Activated naive CD8-positive, alpha-beta T cell treated with anti-CD3 and anti-CD28 coated beads for 36 hours (primary cell): ENCODE results near the gene GRK1. TPM values are rescaled to one million over a fixed set of nuclear protein-coding genes. Genes with fewer than 3 reads are reported as not detected.
"Not testable (repeated sequence)": the region's sequence is repeated elsewhere in the genome, so short reads cannot be mapped to it uniquely, and the experiment has no call there.

ENCODE experiments used
- DNase-seq: peaks from one replicate; pipeline ENCODE4 v3.0.0; 2021
- H3K27ac Mint-ChIP-seq: one replicate; pipeline ENCODE4 v1.8.0; 2022; ENCODE audit warnings: mild to moderate bottlenecking, moderate library complexity, mixed read lengths
- H3K27me3 Mint-ChIP-seq: one replicate; pipeline ENCODE4 v1.8.0; 2022; ENCODE audit warnings: mild to moderate bottlenecking, mixed read lengths
- H3K36me3 Mint-ChIP-seq: one replicate; pipeline ENCODE4 v1.8.0; 2021; ENCODE audit warnings: mild to moderate bottlenecking, mixed read lengths
- H3K4me1 Mint-ChIP-seq: one replicate; pipeline ENCODE4 v1.8.0; 2021; ENCODE audit warnings: mixed read lengths
- H3K4me3 Mint-ChIP-seq: one replicate; pipeline ENCODE4 v1.8.0; 2022; ENCODE audit warnings: mild to moderate bottlenecking, moderate library complexity, mixed read lengths
- H3K9me3 Mint-ChIP-seq: one replicate; pipeline ENCODE4 v1.8.0; 2022; ENCODE audit warnings: mixed read lengths
- total RNA-seq, 2 experiments: library from RNA; stranded (reverse); gene quantifications; one replicate each; pipeline ENCODE4 v1.2.3, GENCODE V29; 2021

The GRK1 gene
- total RNA-seq, 2 experiments from 2014 or later, result not detected

DNA sequence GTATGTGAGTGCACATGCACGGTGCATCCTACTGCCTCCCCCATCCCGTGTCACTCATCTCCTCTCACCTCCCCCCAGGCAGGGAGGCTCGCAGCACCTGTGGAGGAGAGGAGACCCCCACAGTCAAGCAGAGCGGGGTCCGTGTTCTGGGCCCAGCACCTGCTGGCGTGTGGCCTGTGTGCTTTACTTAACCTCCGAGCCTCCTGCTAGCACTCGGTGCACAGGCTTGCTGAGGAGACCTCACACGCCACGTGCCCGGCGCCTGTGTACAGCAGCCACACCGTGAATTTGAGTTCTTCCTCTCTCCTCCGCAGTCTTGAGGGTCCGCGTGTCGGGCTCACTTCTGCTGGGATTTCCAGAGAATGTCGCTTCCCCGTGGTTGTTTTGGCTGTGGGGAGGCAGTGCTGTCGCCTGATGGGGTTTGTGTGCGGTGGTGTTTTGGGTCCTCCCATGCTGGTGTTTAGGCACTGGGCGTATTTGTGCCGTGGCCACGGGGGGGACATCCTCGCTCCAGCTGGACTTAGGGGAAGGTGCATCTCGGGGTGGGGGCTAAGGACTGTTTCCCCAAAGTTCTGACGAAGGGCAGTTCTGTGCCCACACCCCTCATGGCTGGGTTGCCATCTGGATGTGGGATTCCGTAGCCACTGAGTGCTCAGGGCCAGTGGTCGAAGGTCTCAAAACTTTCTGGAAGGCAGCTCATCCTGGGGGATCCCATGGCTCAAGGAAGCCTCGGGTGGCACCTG lies 57.2 kb downstream of the GRK1 start:
- Mint-ChIP-seq H3K4me1 (peaks cover 5% of the 10 kb centered on the region), H3K27ac (peak overlapping the region; percentile 74), H3K9me3 (no peaks in the 10 kb centered on the region), H3K36me3 (no peaks in the 10 kb centered on the region), H3K27me3 (peaks cover 13% of the 10 kb centered on the region), H3K4me3 (peak overlapping the region; percentile 76)
- no peak for DNase-seq

- Mint-ChIP-seq H3K27me3 (peaks cover 19% of the 10 kb centered on the region), H3K9me3 (no peaks in the 10 kb centered on the region), H3K36me3 (no peaks in the 10 kb centered on the region), H3K4me3 (peak overlapping the region; percentile 76), H3K4me1 (peaks cover 5% of the 10 kb centered on the region), H3K27ac (peak overlapping the region; percentile 76)
- DNase-seq, result peak; percentile 87
These were observed 57.8 kb downstream of the GRK1 start for GRCh38 chr13:113724780-113725315.

GRCh38 chr13:113725329-113726105 lies 58.5 kb downstream of the GRK1 start:
- not testable (repeated sequence) for H3K4me3 Mint-ChIP-seq, H3K4me1 Mint-ChIP-seq, H3K9me3 Mint-ChIP-seq, H3K36me3 Mint-ChIP-seq
- peak; percentile 42 for DNase-seq
- peaks cover 23% of the 10 kb centered on the region for H3K27me3 Mint-ChIP-seq
- H3K27ac Mint-ChIP-seq, result peak overlapping the region; percentile 76

DNA sequence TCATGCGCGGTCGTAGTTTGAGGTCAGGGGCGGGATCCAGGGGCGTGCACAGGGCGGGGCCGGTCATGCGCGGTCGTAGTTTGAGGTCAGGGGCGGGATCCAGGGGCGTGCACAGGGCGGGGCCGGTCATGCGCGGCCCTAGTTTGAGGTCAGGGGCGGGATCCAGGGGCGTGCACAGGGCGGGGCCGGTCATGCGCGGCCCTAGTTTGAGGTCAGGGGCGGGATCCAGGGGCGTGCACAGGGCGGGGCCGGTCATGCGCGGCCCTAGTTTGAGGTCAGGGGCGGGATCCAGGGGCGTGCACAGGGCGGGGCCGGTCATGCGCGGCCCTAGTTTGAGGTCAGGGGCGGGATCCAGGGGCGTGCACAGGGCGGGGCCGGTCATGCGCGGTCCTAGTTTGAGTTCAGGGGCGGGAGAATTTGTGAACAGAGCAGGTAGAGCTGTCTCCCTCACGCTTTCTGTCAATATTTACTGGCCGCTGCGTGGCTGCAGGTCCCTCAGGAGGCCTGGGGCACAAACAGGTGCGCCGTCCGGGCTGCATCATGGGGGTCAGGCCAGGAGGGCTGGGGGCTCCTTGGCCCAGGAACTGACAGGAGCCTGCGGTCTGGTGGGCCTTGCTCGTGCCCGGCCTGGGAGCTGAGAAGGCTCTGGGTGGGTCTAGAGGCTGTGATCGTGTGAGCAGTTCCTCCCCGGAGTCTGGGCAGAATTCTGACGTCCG lies 59.2 kb downstream of the GRK1 start:
- H3K36me3 Mint-ChIP-seq, DNase-seq, H3K27ac Mint-ChIP-seq, H3K4me1 Mint-ChIP-seq, H3K9me3 Mint-ChIP-seq: not testable (repeated sequence)
- Mint-ChIP-seq H3K4me3 (peak overlapping the region; percentile 66), H3K27me3 (peaks cover 23% of the 10 kb centered on the region)

DNA sequence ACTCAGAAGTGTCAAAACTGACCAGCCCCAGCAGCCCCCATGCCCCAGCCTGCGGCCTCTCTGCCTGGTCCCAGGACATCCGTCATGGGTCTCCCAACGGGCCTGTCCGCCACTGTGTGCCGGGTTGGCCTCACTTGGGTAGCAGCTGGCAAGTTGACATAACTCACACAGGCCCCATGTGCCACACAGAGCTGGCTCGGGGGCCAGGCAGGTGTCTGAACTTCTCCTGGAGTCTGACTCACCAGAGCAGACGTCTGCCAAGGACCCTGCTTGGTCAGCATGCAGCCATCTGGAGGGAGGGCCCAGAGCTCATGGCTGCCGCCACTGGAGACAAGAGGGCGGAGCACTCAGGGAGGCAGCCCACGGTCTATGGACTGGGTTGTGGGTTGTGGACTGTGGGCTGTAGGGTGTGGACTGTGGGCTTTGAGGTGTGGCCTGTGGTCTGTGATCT lies 60.0 kb downstream of the GRK1 start:
- no peak for DNase-seq
- peaks cover 23% of the 10 kb centered on the region for H3K27me3 Mint-ChIP-seq
- H3K27ac Mint-ChIP-seq, result no peak overlapping the region
- H3K4me1 Mint-ChIP-seq, result peaks cover 5% of the 10 kb centered on the region
- no peak overlapping the region for H3K4me3 Mint-ChIP-seq
- H3K36me3 Mint-ChIP-seq, result no peaks in the 10 kb centered on the region
- no peaks in the 10 kb centered on the region for H3K9me3 Mint-ChIP-seq

DNA sequence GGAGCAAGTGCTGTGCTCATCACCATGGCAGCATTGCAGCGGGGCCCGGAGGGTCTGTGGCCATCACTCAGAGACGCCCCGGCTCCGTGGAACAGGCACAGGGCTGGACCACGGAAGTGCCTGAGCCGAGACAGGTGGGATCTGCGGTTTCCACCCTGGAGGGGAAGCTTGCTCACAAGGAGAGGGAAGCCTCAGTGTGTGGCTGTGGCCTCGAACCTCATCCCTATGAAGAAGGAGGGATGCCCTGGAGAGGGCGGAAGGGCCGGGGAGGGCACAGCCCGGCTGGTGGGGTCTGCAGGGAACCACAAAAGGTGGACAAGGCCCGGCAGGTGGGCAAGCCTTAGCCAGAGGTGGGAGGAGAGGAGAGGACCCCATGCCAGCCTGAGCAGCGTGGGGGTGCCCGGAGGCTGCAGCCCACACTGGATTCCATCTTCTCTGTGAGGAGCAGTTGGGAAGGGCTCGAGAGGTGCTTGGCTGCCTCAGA lies 61.6 kb downstream of the GRK1 start:
- Mint-ChIP-seq H3K36me3 (no peaks in the 10 kb centered on the region), H3K27me3 (peaks cover 23% of the 10 kb centered on the region), H3K4me3 (no peak overlapping the region), H3K9me3 (no peaks in the 10 kb centered on the region), H3K4me1 (peaks cover 5% of the 10 kb centered on the region), H3K27ac (no peak overlapping the region)
- DNase-seq, result no peak

DNA sequence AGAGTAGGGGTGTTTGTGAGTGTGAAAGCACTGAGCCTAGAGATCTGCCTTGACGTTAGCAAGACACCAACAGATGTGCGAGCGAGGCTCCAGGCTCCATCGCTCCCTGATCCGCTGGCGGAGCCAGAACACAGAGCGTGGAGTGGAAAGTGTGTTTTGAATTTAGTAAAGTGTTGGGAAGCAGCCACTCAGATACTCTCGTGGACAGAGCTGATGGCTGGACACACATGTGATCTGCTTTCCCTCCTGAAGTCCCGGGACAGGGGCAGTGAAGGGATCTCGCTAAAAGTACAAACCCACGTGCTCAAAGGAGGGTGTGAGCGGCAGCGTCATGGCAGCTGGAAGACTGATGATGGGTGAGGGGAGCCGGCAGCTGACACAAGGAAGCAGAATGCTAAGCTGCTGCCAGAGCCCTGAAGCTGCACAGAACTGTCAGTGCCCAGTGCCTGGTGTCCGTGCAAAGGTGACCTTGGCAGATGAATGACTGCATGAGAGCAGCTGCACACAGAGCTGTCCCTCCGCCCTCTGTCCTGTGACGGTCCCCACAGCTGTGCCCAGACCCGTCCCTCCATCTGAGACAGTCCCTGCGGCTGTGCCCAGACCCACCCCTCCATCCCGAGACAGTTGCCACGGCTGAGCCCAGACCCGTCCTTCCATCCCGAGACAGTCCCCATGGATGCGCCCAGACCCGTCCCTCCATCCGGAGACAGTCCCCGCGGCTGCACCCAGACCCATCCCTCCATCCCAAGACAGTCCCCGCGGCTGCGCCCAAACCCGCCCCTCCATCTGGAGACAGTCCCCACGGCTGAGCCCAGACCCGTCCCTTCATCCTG lies 62.4 kb downstream of the GRK1 start:
- no peaks in the 10 kb centered on the region for H3K36me3 Mint-ChIP-seq
- H3K27me3 Mint-ChIP-seq, result peaks cover 23% of the 10 kb centered on the region
- H3K9me3 Mint-ChIP-seq, result no peaks in the 10 kb centered on the region
- H3K4me1 Mint-ChIP-seq, result peaks cover 5% of the 10 kb centered on the region
- DNase-seq, result no peak
- H3K4me3 Mint-ChIP-seq, result no peak overlapping the region
- no peak overlapping the region for H3K27ac Mint-ChIP-seq

DNA sequence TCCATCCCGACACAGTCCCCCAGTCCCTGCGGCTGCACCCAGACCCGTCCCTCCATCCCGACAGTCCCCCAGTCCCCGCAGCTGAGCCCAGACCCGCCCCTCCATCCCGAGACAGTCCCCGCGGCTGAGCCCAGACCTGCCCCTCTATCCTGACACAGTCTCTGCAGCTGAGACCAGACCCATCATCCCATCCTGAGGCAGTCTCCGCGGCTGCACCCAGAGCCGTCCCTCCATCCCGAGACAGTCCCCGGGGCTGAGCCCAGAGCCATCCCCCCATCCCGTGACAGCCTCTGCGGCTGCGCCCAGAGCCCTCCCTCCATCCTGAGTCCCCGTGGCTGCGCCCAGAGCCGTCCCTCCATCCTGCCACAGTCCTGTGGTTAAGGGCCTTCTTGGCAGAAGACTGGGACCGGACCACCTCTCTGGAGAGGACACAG lies 63.3 kb downstream of the GRK1 start:
- Mint-ChIP-seq H3K27me3 (peaks cover 19% of the 10 kb centered on the region), H3K4me3 (no peak overlapping the region), H3K9me3 (no peaks in the 10 kb centered on the region), H3K36me3 (no peaks in the 10 kb centered on the region), H3K27ac (no peak overlapping the region), H3K4me1 (no peaks in the 10 kb centered on the region)
- DNase-seq, result no peak

- no peaks in the 10 kb centered on the region for H3K9me3 Mint-ChIP-seq
- H3K4me3 Mint-ChIP-seq, result no peak overlapping the region
- DNase-seq, result no peak
- H3K4me1 Mint-ChIP-seq, result no peaks in the 10 kb centered on the region
- H3K27me3 Mint-ChIP-seq, result peaks cover 19% of the 10 kb centered on the region
- H3K27ac Mint-ChIP-seq, result no peak overlapping the region
- H3K36me3 Mint-ChIP-seq, result no peaks in the 10 kb centered on the region
These were observed 63.8 kb downstream of the GRK1 start for GRCh38 chr13:113730831-113731191.

- Mint-ChIP-seq H3K9me3 (no peaks in the 10 kb centered on the region), H3K36me3 (no peaks in the 10 kb centered on the region), H3K27me3 (peaks cover 19% of the 10 kb centered on the region), H3K27ac (no peak overlapping the region), H3K4me3 (no peak overlapping the region), H3K4me1 (no peaks in the 10 kb centered on the region)
- no peak for DNase-seq
These were observed 64.5 kb downstream of the GRK1 start for GRCh38 chr13:113731192-113732175.

DNA sequence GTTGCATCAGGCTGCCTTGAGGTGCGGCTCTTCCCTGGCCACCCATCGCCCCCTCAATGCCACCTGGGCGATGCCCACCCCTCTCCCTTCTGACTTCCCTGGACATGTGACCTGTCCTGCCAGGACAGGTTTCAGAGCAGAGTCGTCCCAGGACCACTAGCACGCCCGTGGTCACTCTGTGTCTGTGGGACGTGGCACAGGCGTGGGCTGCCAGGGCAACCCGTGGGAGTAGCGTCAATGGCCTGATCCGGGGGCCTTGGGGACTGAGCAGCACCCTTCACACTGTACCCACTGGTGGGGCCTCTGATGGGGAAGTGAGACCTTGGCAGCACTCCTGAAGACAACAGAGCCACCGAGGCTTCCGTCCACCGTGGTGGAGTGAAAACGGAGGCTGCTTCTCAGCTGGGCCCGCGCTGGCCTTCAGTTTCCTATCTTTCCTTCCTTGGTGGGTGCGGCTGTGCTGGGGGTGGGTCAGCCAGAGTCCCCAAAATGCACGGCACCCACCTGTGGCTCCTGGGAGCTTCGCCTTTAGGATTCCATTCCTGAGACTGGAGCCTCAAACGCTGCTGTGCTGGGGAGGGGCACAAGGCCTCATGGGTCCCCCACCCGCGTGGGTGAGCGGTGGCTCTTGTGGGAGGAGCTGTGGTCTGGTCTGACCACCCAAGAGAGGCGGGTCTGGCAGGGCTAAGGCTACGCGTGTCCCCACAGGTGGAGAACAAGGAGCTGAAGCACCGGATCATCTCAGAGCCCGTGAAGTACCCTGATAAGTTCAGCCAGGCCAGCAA lies 65.3 kb downstream of the GRK1 start:
- H3K9me3 Mint-ChIP-seq, result no peaks in the 10 kb centered on the region

GRCh38 chr13:113732961-113733950 lies 66.2 kb downstream of the GRK1 start:
- Mint-ChIP-seq H3K27me3 (peaks cover 19% of the 10 kb centered on the region), H3K4me3 (no peak overlapping the region), H3K4me1 (no peaks in the 10 kb centered on the region), H3K9me3 (no peaks in the 10 kb centered on the region), H3K36me3 (no peaks in the 10 kb centered on the region), H3K27ac (no peak overlapping the region)
- no peak for DNase-seq

More for the DNA sequence above, 65.3 kb downstream of the GRK1 start:
- no peak overlapping the region for H3K4me3 Mint-ChIP-seq
- no peak overlapping the region for H3K27ac Mint-ChIP-seq
- H3K4me1 Mint-ChIP-seq, result no peaks in the 10 kb centered on the region
- no peak for DNase-seq
- H3K36me3 Mint-ChIP-seq, result no peaks in the 10 kb centered on the region
- H3K27me3 Mint-ChIP-seq, result peaks cover 19% of the 10 kb centered on the region
